WI38 (cell line): ENCODE data around the gene IL4I1.

ENCODE experiments used
- H3K4me3 ChIP-seq: 2 replicates; pipeline ENCODE4 v1.5.1; 2011; ENCODE audit warnings: low read depth, mild to moderate bottlenecking, control low read depth, low read length
- CTCF ChIP-seq: IDR thresholded peaks from 2 replicates; pipeline ENCODE4 v1.5.1; 2012; ENCODE audit warnings: low read depth, mild to moderate bottlenecking, control low read depth, low read length

Gene IL4I1

GRCh38 chr19:49936549-49936948 is 39.9 kb upstream of the IL4I1 start:
- no peak for TF ChIP-seq CTCF
- no peak overlapping the region for H3K4me3 ChIP-seq

- no peak overlapping the region for H3K4me3 ChIP-seq
- TF ChIP-seq CTCF, result no peak
Observed at GRCh38 chr19:49933643-49934042, 37.0 kb upstream of the IL4I1 start.

GRCh38 chr19:49932731-49933131 is 36.0 kb upstream of the IL4I1 start:
- TF ChIP-seq CTCF, result no peak
- no peak overlapping the region for H3K4me3 ChIP-seq

- no peak overlapping the region for H3K4me3 ChIP-seq
- no peak for TF ChIP-seq CTCF
Observed at GRCh38 chr19:49932041-49932451, 35.4 kb upstream of the IL4I1 start.

- no peak for TF ChIP-seq CTCF
- H3K4me3 ChIP-seq, result no peak overlapping the region
Observed at GRCh38 chr19:49931293-49932040, 34.8 kb upstream of the IL4I1 start.

- no peak for TF ChIP-seq CTCF
- no peak overlapping the region; the same call in 1 of the 2 replicates for H3K4me3 ChIP-seq
Observed at GRCh38 chr19:49930483-49931011, 33.9 kb upstream of the IL4I1 start.

GRCh38 chr19:49929611-49930482 is 33.2 kb upstream of the IL4I1 start:
- no peak for TF ChIP-seq CTCF
- H3K4me3 ChIP-seq, result peak overlapping the region; percentile 89
